GM23248 (cell line): Measurements from ENCODE around the gene SPINT1. TPM values are rescaled to one million over a fixed set of nuclear protein-coding genes. Genes with fewer than 3 reads are reported as not detected.

Experiments used
- DNase-seq: peaks from one replicate; pipeline ENCODE4 v3.0.0-alpha.2; 2015
- H2AFZ ChIP-seq: fragments of 200-600 bp; sonication (generic); 2 replicates; pipeline ENCODE4 v1.6.1; 2016; ENCODE audit warnings: antibody characterized with exemption
- H3F3A ChIP-seq: fragments of 200-600 bp; sonication (generic); 2 replicates; pipeline ENCODE4 v1.6.1; 2016; ENCODE audit warnings: mild to moderate bottlenecking, antibody characterized with exemption, mixed run types; ENCODE audit not compliant: insufficient read depth
- H3K27ac ChIP-seq: fragments of 200-600 bp; sonication (generic); 2 replicates; pipeline ENCODE4 v1.5.1; 2016; ENCODE audit warnings: mild to moderate bottlenecking
- H3K27me3 ChIP-seq: fragments of 200-600 bp; sonication (generic); replicated peaks from 2 replicates; pipeline ENCODE4 v1.6.1; 2016; ENCODE audit warnings: mild to moderate bottlenecking; ENCODE audit not compliant: insufficient read depth
- H3K36me3 ChIP-seq: fragments of 200-600 bp; sonication (generic); 2 replicates; pipeline ENCODE4 v1.6.1; 2016; ENCODE audit warnings: low read depth, mild to moderate bottlenecking
- H3K4me1 ChIP-seq: fragments of 200-600 bp; sonication (generic); 2 replicates; pipeline ENCODE4 v1.6.1; 2016; ENCODE audit warnings: mild to moderate bottlenecking; ENCODE audit not compliant: insufficient read depth
- H3K4me2 ChIP-seq: fragments of 200-600 bp; sonication (generic); one replicate; pipeline ENCODE4 v1.6.1; 2016; ENCODE audit warnings: mild to moderate bottlenecking; ENCODE audit not compliant: unreplicated experiment
- H3K4me3 ChIP-seq: fragments of 200-600 bp; sonication (generic); 2 replicates; pipeline ENCODE4 v1.5.1; 2016; ENCODE audit warnings: mild to moderate bottlenecking
- H3K79me2 ChIP-seq: fragments of 200-600 bp; sonication (generic); 2 replicates; pipeline ENCODE4 v1.6.1; 2016; ENCODE audit warnings: mild to moderate bottlenecking; ENCODE audit not compliant: insufficient read depth
- H3K9ac ChIP-seq: fragments of 200-600 bp; sonication (generic); 2 replicates; pipeline ENCODE4 v1.6.1; 2016; ENCODE audit warnings: mild to moderate bottlenecking
- H3K9me2 ChIP-seq: fragments of 200-600 bp; sonication (generic); 2 replicates; pipeline ENCODE4 v1.6.1; 2016; ENCODE audit warnings: mixed run types, mild to moderate bottlenecking, moderate library complexity; ENCODE audit not compliant: insufficient read depth
- H3K9me3 ChIP-seq: fragments of 200-600 bp; sonication (generic); one replicate; pipeline ENCODE4 v1.6.1; 2017; ENCODE audit warnings: low read depth
- H4K20me1 ChIP-seq: fragments of 200-600 bp; sonication (generic); 2 replicates; pipeline ENCODE4 v1.6.0; 2016; ENCODE audit not compliant: insufficient read depth
- EZH2 ChIP-seq: fragments of 200-600 bp; sonication (generic); IDR thresholded peaks from 2 replicates; pipeline ENCODE4 v1.6.1; 2018; ENCODE audit warnings: antibody characterized with exemption, mild to moderate bottlenecking; ENCODE audit not compliant: insufficient read depth, poor library complexity, severe bottlenecking
- EZH2phosphoT487 ChIP-seq: fragments of 200-600 bp; sonication (generic); IDR thresholded peaks from 2 replicates; pipeline ENCODE4 v1.6.1; 2018; ENCODE audit warnings: antibody characterized with exemption, moderate library complexity, mild to moderate bottlenecking, low read depth; ENCODE audit not compliant: insufficient read depth
- WGBS, 2 experiments: methylation state at CpG; one replicate each; pipeline ENCODE4 v1.1.6; 2015 to 2017; ENCODE audit warnings: low lambda C conversion rate in 2 of 2, low coverage in 1 of 2; ENCODE audit errors: missing lambda C conversion rate in 2 of 2; 5-methylcytosine and 5-hydroxymethylcytosine counted together
- in situ Hi-C: fragments of 300-500 bp; cut with MboI; formaldehyde crosslinking; loops from 2 replicates; pipeline ENCODE4 v1.15.0; 2020
- polyA plus RNA-seq: library from polyadenylated mRNA; unstranded; fragments of >200 nt; fragmentation: Nextera tagmentation; extraction: Ambion mirVana; gene quantifications from 2 replicates; pipeline ENCODE4 v1.2.1, GENCODE V29; 2016
- total RNA-seq: library from RNA; depleted of rRNA; stranded (reverse); fragments of >200 nt; shearing (Covaris generic); gene quantifications from 2 replicates; pipeline ENCODE4 v1.2.3, GENCODE V29; 2014

Gene SPINT1
- total and polyA plus RNA-seq, 2 experiments from 2014 or later: 0.19 to 7.8 TPM

- Histone ChIP-seq H3K9me3 (no peaks in the 10 kb centered on the region), H3K27ac (no peak overlapping the region), H3K4me1 (no peaks in the 10 kb centered on the region), H3K9me2 (no peaks in the 10 kb centered on the region), H4K20me1 (no peaks in the 10 kb centered on the region), H3K9ac (no peak overlapping the region), H3K36me3 (no peaks in the 10 kb centered on the region), H3K4me2 (no peak overlapping the region), H3K79me2 (no peaks in the 10 kb centered on the region), H2AFZ (no peak overlapping the region), H3K4me3 (no peak overlapping the region), H3F3A (no peaks in the 10 kb centered on the region), H3K27me3 (peaks cover 13% of the 10 kb centered on the region)
- no peak for TF ChIP-seq EZH2
- no peak for TF ChIP-seq EZH2phosphoT487
- in situ Hi-C loops: no loop called here
- DNase-seq: no peak
- 46 to 50% methylated on average over 4 of the region's 4 CpGs for WGBS, 2 experiments
These were observed 17.3 kb upstream of the SPINT1 start for GRCh38 chr15:40826423-40827075.

- no peak within 1 kb of the TSS for H2AFZ ChIP-seq
- TF ChIP-seq EZH2phosphoT487 (no peak), EZH2 (no peak)
- in situ Hi-C loops: no loop called here
These were observed 15.3 kb upstream of the SPINT1 start, which contains the start of gene PPP1R14D for GRCh38 chr15:40828447-40829036. TSS of gene PPP1R14D (minus strand) at chr15:40828708. CDS start at chr15:40828641, 67 bp downstream.

GRCh38 chr15:40829115-40829514, 14.7 kb upstream of the SPINT1 start:
- Histone ChIP-seq H3F3A (no peaks in the 10 kb centered on the region), H3K27me3 (peaks cover 13% of the 10 kb centered on the region), H3K79me2 (no peaks in the 10 kb centered on the region), H3K36me3 (no peaks in the 10 kb centered on the region), H3K4me2 (no peak overlapping the region), H3K27ac (no peak overlapping the region), H3K9me2 (no peaks in the 10 kb centered on the region), H2AFZ (no peak overlapping the region), H4K20me1 (no peaks in the 10 kb centered on the region), H3K4me1 (no peaks in the 10 kb centered on the region), H3K9ac (no peak overlapping the region), H3K4me3 (no peak overlapping the region), H3K9me3 (no peaks in the 10 kb centered on the region)
- TF ChIP-seq EZH2 (no peak), EZH2phosphoT487 (no peak)
- 61 to 63% methylated on average over 7 of the region's 7 CpGs for WGBS, 2 experiments
- in situ Hi-C loops: no loop called here
- DNase-seq: no peak

More at GRCh38 chr15:40828447-40829036, 15.3 kb upstream of the SPINT1 start, which contains the start of gene PPP1R14D:
- peaks cover 13% of the 10 kb centered on the region for H3K27me3 ChIP-seq
- no peaks in the 10 kb centered on the region for H4K20me1 ChIP-seq
- H3K27ac ChIP-seq: no peak within 1 kb of the TSS
- H3K36me3 ChIP-seq: no peaks in the 10 kb centered on the region
- H3K9me3 ChIP-seq: no peaks in the 10 kb centered on the region
- no peaks in the 10 kb centered on the region for H3K9me2 ChIP-seq
- no peak within 1 kb of the TSS for H3K9ac ChIP-seq
- WGBS, 2 experiments: 61 to 66% methylated on average over 6 of the region's 6 CpGs
- no peaks in the 10 kb centered on the region for H3F3A ChIP-seq
- H3K4me3 ChIP-seq: no peak within 1 kb of the TSS
- H3K79me2 ChIP-seq: no peaks in the 10 kb centered on the region
- DNase-seq: no peak
- H3K4me2 ChIP-seq: no peak within 1 kb of the TSS
- no peaks in the 10 kb centered on the region for H3K4me1 ChIP-seq

GRCh38 chr15:40830884-40831283, 13.0 kb upstream of the SPINT1 start:
- Histone ChIP-seq H3K9me3 (no peaks in the 10 kb centered on the region), H3K27ac (no peak overlapping the region), H3K9ac (no peak overlapping the region), H3K27me3 (peaks cover 13% of the 10 kb centered on the region), H3K4me3 (no peak overlapping the region), H3K36me3 (no peaks in the 10 kb centered on the region), H3K4me1 (no peaks in the 10 kb centered on the region), H3K9me2 (no peaks in the 10 kb centered on the region), H3K79me2 (no peaks in the 10 kb centered on the region), H3F3A (peaks cover 3% of the 10 kb centered on the region; the same call in 1 of the 2 replicates), H2AFZ (no peak overlapping the region), H4K20me1 (no peaks in the 10 kb centered on the region), H3K4me2 (no peak overlapping the region)
- no peak for TF ChIP-seq EZH2
- in situ Hi-C loops: no loop called here
- WGBS, 2 experiments: 60 to 65% methylated on average over 2 of the region's 2 CpGs
- no peak for DNase-seq
